Muscle layer of duodenum (tissue), 2 donors: Measurements from ENCODE around the gene OLFML2B.

Experiments used
- H3K27ac ChIP-seq: one replicate; pipeline ENCODE4 v1.7.0; 2013; ENCODE audit warnings: mild to moderate bottlenecking, low read length
- H3K27me3 ChIP-seq: one replicate; pipeline ENCODE4 v1.7.0; 2013; ENCODE audit warnings: low read depth, mild to moderate bottlenecking, control low read depth, low read length
- H3K36me3 ChIP-seq, 2 donors: one replicate each; pipeline ENCODE4 v1.7.0; 2013; ENCODE audit warnings: low read length in 2 of 2, control low read depth in 1 of 2, mild to moderate bottlenecking in 1 of 2; ENCODE audit not compliant: insufficient read depth in 2 of 2, control insufficient read depth in 1 of 2
- H3K4me1 ChIP-seq, 2 donors: one replicate each; pipeline ENCODE4 v1.7.0; 2013; ENCODE audit warnings: low read length in 2 of 2, mild to moderate bottlenecking in 2 of 2, control low read depth in 1 of 2, moderate library complexity in 1 of 2; ENCODE audit not compliant: insufficient read depth in 2 of 2, control insufficient read depth in 1 of 2
- H3K4me3 ChIP-seq, 2 donors: one replicate each; pipeline ENCODE4 v1.7.0; 2013; ENCODE audit warnings: low read length in 2 of 2, low read depth in 1 of 2, mild to moderate bottlenecking in 1 of 2
- H3K9me3 ChIP-seq, 2 donors: one replicate each; pipeline ENCODE4 v1.7.0; 2013; ENCODE audit warnings: low read length in 2 of 2, control low read depth in 1 of 2, mild to moderate bottlenecking in 1 of 2; ENCODE audit not compliant: control insufficient read depth in 1 of 2
- donor health status: healthy.

OLFML2B gene

DNA sequence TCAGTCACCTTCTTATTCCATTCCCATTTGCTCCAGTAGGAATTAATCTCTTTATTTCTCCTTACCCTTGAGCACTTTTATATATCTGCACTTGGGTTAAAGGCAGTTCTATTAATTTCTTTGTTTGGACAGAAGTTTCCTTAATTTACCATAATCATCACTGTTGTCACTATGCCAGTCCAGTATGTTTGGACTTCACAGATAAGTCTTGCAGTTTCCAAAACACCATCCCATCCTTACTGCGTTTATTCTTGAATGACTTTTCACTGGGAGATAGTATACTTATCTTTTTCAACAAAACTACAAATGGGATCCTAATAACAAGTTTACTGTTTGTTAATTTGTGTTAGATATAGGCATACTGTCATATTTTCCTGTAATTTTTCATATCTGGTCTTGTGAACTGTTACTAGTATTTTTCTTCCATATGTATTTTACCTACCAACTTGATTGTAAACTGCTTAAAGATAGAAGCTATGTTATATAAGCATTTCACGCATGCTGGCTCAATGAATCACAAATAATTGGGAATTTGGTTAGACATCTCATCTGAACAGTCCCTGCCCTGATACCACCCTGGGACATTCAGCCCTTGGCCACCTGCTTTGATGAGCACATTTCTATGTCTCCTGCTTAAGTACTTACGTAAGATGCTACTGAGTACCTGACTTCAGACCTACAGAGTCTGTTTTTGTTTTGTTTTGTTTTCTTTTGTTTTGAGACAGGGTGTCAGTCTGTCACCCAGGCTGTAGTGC, 78.2 kb downstream of the OLFML2B start:
- Histone ChIP-seq H3K27me3 (no peaks in the 10 kb centered on the region), H3K36me3 (peaks cover 3 to 8% of the 10 kb centered on the region in 2 donors), H3K4me1 (no peaks in the 10 kb centered on the region), H3K9me3 (no peaks in the 10 kb centered on the region), H3K27ac (no peak overlapping the region), H3K4me3 (no peak overlapping the region)

DNA sequence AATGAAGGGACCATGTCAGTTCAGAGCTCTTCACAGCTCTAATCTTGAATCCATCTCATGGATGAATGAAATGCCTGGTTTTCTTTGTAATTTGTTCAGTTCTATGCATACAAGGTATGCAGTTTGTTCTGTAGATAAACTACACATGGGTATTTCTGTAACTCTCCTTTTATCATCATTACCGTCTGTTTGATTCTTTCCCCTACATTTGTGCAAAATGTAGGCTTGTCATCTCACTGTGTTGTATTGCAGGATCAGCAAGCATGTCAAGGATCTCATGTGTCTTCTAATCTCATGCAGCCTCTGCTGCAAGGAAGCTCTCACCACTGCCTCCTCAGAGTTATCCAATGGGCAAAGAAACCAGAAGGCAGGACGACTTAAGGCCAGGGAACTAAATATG, 79.3 kb downstream of the OLFML2B start:
- peaks cover 3 to 8% of the 10 kb centered on the region in 2 donors for H3K36me3 ChIP-seq
- no peaks in the 10 kb centered on the region for H3K9me3 ChIP-seq
- H3K27me3 ChIP-seq: no peaks in the 10 kb centered on the region
- H3K4me1 ChIP-seq: no peaks in the 10 kb centered on the region
- H3K27ac ChIP-seq: no peak overlapping the region
- no peak overlapping the region for H3K4me3 ChIP-seq

DNA sequence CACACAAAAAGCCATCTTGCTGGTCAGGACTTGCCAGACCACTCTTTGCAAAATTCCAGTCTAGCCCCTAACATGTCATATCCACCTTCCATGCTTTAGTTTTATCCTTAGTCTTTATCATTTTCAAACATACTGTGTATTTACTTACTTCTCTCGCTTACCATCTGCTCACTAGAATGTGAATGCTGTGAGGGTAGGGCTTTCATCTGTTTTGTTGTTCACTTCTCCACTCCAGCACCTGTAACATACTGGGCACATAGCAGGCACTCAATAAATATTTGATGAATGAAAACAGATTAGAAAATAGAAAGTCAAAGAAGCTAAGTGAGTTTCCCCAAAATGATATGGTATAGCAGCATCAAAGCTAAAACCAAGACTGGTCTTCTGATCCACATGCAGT, 79.9 kb downstream of the OLFML2B start:
- Histone ChIP-seq H3K9me3 (no peaks in the 10 kb centered on the region), H3K36me3 (peaks cover 3 to 8% of the 10 kb centered on the region in 2 donors), H3K4me3 (no peak overlapping the region), H3K27ac (no peak overlapping the region), H3K4me1 (no peaks in the 10 kb centered on the region), H3K27me3 (no peaks in the 10 kb centered on the region)

DNA sequence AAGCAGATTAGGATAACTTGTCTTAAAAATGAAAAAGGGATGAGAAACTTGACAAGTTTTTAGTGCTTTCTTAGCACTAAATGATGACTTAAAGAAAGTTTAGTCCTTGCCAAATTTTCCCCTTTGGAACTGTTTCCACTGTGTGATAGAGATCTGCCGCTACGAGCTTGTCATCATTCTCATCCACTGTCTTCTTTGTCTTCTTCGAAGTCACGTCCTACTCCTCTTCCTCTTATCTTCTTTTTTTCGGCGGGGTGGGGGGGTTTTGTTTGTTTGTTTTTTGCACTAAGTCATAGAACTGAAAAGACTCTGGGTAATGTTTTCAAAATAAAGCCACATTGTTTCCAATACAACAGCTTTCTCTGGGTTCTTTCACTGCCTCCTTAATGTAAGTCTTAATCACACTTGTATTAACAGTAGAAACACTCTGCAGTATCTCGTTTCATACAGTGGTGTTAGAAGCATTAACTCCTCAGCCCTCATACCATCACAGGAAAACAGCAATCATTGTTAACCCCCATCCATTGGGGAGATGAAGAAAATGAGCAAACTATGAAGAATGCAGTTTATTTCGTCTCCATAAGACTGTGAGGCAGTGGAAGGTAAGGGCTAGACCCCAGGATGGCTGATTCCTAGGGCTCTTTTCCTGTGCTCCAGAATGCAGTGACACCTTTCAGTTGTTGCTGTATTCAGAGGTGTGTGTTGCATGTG, 81.8 kb downstream of the OLFML2B start:
- H3K9me3 ChIP-seq: no peaks in the 10 kb centered on the region
- peaks cover 3 to 8% of the 10 kb centered on the region in 2 donors for H3K36me3 ChIP-seq
- H3K4me3 ChIP-seq: no peak overlapping the region
- no peaks in the 10 kb centered on the region for H3K27me3 ChIP-seq
- H3K4me1 ChIP-seq: no peaks in the 10 kb centered on the region
- no peak overlapping the region for H3K27ac ChIP-seq

DNA sequence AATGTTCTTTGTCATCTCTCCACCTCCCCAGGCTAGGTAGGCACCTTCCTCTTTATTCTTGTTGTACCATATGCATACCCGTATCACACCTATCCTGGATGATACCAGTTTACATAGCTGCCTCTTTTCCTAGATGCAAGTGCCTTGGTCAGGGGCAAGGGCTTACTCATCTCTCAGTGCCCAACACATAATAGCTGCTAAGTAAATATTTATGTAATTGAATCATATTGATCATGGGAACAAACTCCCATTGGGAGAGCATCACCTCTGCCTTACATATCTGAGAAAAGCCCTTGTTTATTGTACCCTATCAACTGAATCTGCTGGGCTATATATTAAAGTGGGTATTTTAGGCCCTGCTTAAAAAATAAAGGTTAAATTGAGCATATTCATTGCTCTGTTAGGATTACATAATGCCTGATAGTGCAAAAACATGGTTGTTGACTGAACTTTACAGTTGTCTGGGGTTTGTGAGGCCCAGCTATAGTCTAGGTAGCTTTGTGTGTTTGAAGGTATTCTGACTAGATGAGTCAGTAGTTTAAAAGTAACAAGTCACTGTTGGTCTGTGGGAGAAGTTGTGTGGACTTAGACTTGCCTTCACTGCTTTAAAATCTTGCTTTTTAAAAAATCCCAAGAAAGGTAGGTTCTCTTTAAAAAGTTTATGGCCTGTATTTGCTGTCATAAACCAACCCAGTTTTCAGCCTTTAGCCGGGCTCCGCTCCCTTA, 82.6 kb downstream of the OLFML2B start:
- Histone ChIP-seq H3K27ac (no peak overlapping the region), H3K36me3 (peaks cover 3 to 8% of the 10 kb centered on the region in 2 donors), H3K4me1 (no peaks in the 10 kb centered on the region), H3K9me3 (no peaks in the 10 kb centered on the region), H3K4me3 (no peak overlapping the region), H3K27me3 (no peaks in the 10 kb centered on the region)

DNA sequence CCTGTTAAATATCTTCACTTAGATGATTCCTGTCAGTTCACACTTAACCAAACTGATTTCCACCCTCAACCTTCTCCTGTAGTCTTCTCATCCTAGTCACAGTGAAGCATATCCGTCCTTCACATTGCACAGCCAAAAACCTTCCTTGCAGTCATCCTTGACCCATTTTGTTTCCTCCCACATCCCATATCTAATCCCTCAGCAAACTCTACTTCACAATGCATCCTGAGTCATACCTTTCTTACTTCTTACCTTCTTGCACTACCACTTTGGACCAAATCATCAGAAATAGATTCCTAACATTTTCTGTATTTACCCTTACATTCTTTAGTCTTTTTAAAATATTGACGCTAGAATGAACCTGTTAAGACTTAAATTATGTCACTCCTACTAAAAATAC, 86.9 kb downstream of the OLFML2B start:
- H3K4me1 ChIP-seq: peaks cover 3% of the 10 kb centered on the region in 2 donors
- H3K4me3 ChIP-seq: no peak overlapping the region
- no peaks in the 10 kb centered on the region for H3K9me3 ChIP-seq
- peaks cover 0 to 3% of the 10 kb centered on the region in 2 donors for H3K36me3 ChIP-seq
- H3K27ac ChIP-seq: no peak overlapping the region
- H3K27me3 ChIP-seq: no peaks in the 10 kb centered on the region

DNA sequence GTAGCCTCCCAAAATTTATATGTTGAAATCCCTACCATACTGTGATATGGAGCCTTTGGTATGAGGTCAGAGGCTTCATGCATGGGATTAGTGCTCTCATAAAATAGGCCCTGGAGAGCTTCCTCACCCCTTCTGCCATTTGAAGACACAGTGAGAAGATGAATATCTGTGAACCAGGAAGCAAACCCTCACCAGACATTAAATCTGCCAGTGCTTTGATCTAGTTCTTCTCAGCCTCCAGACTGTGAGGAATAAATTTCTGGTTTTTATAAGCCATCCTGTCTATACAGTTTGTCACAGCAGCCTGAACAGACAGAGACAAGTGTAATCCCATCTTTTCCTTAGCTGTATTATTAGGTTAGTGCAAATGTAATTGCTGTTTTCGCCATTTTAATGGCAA, 88.4 kb downstream of the OLFML2B start:
- peaks cover 3% of the 10 kb centered on the region in 2 donors for H3K4me1 ChIP-seq
- no peak overlapping the region for H3K27ac ChIP-seq
- no peaks in the 10 kb centered on the region for H3K9me3 ChIP-seq
- no peak overlapping the region for H3K4me3 ChIP-seq
- H3K36me3 ChIP-seq: no peaks in the 10 kb centered on the region
- H3K27me3 ChIP-seq: no peaks in the 10 kb centered on the region

DNA sequence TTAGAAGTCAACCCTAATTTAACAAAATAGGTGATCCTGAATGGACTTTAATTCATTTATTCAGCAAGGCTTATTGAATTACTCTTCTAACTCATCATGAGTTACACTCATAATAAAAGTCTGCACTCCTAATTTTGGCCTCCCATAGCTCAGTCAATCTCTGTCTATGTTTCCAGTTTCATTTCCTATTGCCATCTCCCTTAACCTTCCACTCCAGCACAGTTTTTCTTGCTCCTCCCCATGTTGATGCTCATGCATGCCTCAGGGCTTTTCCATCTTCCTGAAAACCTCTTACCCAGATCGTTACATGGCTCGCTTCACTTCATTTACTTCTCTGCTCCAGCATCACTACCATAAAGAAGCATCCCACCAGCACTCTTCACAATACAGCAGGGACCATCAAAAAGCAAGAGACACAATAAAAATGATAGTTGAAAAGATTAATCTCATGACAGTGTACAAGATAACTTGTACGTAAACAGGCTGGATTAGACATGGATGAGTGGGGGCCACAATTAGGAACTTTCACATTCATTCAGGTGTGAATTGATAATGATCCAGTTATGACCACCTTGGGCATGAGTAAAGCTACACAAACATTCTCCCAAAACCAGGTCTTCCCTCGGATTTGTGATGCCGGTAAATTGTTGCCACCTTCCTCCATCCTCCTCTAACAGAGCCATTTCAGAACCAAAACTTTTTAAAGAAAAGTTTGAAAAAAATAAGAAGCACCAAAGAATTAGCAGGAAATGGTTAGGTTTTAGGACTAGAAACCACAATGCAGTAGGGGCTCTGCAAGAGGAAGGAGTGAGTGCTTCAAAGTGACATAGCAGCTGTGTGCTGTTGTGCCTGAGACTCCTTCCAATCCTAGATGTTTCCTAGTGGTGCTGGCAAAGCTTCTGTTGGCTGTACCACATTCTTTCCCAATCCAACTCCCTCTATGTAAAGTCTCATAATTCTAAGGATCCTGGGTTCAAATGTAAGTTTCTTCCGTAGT, 89.8 kb downstream of the OLFML2B start:
- Histone ChIP-seq H3K36me3 (no peaks in the 10 kb centered on the region), H3K27ac (no peak overlapping the region), H3K27me3 (no peaks in the 10 kb centered on the region), H3K9me3 (no peaks in the 10 kb centered on the region), H3K4me3 (no peak overlapping the region), H3K4me1 (peaks cover 3% of the 10 kb centered on the region in 2 donors)
